ENCODE results near the gene ABHD14A. TPM values are rescaled to one million over a fixed set of nuclear protein-coding genes. Genes with fewer than 3 reads are reported as not detected.
A peak's percentile ranks its signal among the peaks of the same experiment; 100 is the strongest.

Gene ABHD14A
- total and polyA plus RNA-seq, 9 donors: 11.1 to 17.6 (median 13.9) TPM

DNA sequence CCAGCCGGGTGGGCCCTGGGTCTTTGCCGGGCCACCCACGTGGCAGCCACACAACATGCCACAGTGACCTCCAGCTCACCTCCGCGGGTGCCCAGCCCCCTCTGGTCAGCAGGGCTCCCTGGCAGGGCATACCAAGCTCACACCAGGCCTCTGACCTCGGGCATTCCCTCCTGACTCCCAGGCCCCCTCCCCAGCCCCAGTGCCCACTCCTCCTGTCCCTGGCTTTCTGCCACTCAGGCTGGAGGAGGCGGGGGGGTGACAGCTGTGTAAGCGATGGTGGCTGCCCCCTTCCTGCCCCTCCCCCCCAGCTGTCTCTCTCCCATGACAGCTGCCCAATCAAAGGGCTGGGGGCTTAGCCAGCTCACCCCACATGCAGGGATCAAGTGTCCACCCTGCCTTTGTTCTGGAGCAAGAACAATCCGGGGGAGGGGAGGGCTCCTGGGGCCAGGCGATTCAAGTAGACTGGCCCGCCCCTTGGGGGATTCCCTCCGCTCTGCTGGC is 10.9 kb upstream of the ABHD14A start:
- DNase-seq: peak; percentile 86
- WGBS (ENCODE audit: insufficient coverage): 43% methylated on average over 7 of the region's 12 CpGs
- peak overlapping the region; percentile 60 for H3K27ac ChIP-seq (ENCODE audit: low read length)

GRCh38 chr3:51964521-51964920 is 10.3 kb upstream of the ABHD14A start:
- Histone ChIP-seq H3K27me3 (ENCODE audit: control insufficient read depth, insufficient read depth, low read length) (no peaks in the 10 kb centered on the region), H3K4me3 (ENCODE audit: low read length) (no peak overlapping the region), H3K36me3 (ENCODE audit: control insufficient read depth, insufficient read depth, low read length) (peaks cover 20% of the 10 kb centered on the region), H3K4me1 (ENCODE audit: control insufficient read depth, insufficient read depth, low read length) (peaks cover 71% of the 10 kb centered on the region), H3K9me3 (replicated peaks; ENCODE audit: control insufficient read depth, low read depth, low read length) (no peaks in the 10 kb centered on the region), H3K27ac (ENCODE audit: low read length) (peak overlapping the region; percentile 60)
- DNase-seq: no peak
- WGBS (ENCODE audit: insufficient coverage): 80% methylated on average over 1 of the region's 4 CpGs

More for the DNA sequence above, 10.9 kb upstream of the ABHD14A start:
- Histone ChIP-seq H3K36me3 (ENCODE audit: control insufficient read depth, insufficient read depth, low read length) (peaks cover 25% of the 10 kb centered on the region), H3K4me3 (ENCODE audit: low read length) (no peak overlapping the region), H3K4me1 (ENCODE audit: control insufficient read depth, insufficient read depth, low read length) (peaks cover 68% of the 10 kb centered on the region), H3K27me3 (ENCODE audit: control insufficient read depth, insufficient read depth, low read length) (no peaks in the 10 kb centered on the region), H3K9me3 (replicated peaks; ENCODE audit: control insufficient read depth, low read depth, low read length) (no peaks in the 10 kb centered on the region)

DNA sequence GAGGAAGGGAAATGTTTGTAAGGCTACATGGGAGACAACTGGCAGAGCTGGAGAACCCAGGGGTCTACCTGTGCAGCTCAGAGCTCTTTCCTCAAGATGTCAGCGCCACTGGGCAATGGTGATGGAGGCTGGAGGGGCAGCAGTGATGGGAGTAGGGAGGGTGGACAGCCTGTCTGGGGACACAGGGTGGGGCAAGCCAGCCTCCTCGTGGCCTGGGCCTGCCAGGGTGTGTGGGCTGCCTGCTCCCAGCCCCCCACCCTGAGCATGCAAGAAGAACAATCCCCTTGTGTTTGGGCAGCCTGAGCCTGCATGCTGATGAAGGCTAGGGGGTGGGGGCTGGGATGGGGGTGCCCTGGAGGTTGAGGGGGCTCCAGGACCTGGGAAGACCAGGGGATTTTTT is 8.8 kb upstream of the ABHD14A start:
- peaks cover 75% of the 10 kb centered on the region for H3K4me1 ChIP-seq (ENCODE audit: control insufficient read depth, insufficient read depth, low read length)
- no peak overlapping the region for H3K27ac ChIP-seq (ENCODE audit: low read length)
- DNase-seq: no peak
- H3K4me3 ChIP-seq (ENCODE audit: low read length): peak overlapping the region; percentile 78
- no peaks in the 10 kb centered on the region for H3K9me3 ChIP-seq (replicated peaks; ENCODE audit: control insufficient read depth, low read depth, low read length)
- peaks cover 14% of the 10 kb centered on the region for H3K36me3 ChIP-seq (ENCODE audit: control insufficient read depth, insufficient read depth, low read length)
- WGBS (ENCODE audit: insufficient coverage): no CpG with 5 or more reads among the region's 2 CpGs
- no peaks in the 10 kb centered on the region for H3K27me3 ChIP-seq (ENCODE audit: control insufficient read depth, insufficient read depth, low read length)

DNA sequence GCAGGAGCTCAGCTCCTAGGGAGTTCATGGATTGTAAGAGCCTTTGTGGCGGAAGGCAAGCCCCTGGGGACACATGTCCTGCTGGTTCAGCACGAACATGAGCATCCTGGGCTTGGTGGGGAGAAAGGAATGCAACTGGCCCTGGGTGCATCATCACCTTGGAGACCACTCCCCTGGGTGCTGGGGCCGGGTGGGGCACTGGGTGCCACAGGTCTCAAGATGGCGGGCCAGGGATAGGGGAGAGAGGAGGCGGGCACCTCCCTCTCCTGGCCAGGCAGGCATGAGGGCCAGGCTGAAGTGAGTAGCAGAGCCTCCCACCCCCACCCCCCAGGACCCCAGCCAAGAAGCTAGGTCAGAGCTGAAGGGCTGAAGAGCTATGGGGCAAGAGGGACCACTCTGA is 8.4 kb upstream of the ABHD14A start:
- Histone ChIP-seq H3K27me3 (ENCODE audit: control insufficient read depth, insufficient read depth, low read length) (no peaks in the 10 kb centered on the region), H3K9me3 (replicated peaks; ENCODE audit: control insufficient read depth, low read depth, low read length) (no peaks in the 10 kb centered on the region), H3K36me3 (ENCODE audit: control insufficient read depth, insufficient read depth, low read length) (peaks cover 12% of the 10 kb centered on the region), H3K4me1 (ENCODE audit: control insufficient read depth, insufficient read depth, low read length) (peaks cover 74% of the 10 kb centered on the region), H3K4me3 (ENCODE audit: low read length) (peak overlapping the region; percentile 78), H3K27ac (ENCODE audit: low read length) (peak overlapping the region; percentile 82)
- 48% methylated on average over 2 of the region's 5 CpGs for WGBS (ENCODE audit: insufficient coverage)
- no peak for DNase-seq

DNA sequence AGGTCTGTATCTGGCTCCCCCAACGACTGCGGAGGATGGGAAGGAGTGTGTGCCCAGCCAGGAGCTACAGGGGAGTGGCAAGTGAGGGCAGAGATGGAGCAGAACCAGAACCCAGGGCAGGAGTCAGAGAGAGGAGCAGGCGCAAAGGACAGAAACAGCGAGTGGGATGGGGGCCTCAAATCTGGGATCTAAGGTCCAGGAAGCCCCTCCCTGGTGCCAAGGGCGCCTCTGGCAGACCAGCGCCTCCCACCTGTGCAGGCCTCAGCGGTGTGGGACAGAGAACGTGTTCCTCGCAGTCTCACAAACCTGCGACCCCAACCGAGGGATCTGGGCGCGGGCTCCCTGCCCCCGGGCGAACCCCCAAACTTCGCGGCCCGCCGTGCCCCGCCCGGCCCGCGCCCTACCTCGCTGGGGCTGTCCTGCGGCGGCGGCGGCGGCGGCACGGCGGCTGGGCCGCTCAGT is 7.9 kb upstream of the ABHD14A start:
- no peaks in the 10 kb centered on the region for H3K27me3 ChIP-seq (ENCODE audit: control insufficient read depth, insufficient read depth, low read length)
- peaks cover 69% of the 10 kb centered on the region for H3K4me1 ChIP-seq (ENCODE audit: control insufficient read depth, insufficient read depth, low read length)
- WGBS (ENCODE audit: insufficient coverage): under 1% methylated on average over 31 of the region's 33 CpGs
- H3K36me3 ChIP-seq (ENCODE audit: control insufficient read depth, insufficient read depth, low read length): peaks cover 13% of the 10 kb centered on the region
- H3K27ac ChIP-seq (ENCODE audit: low read length): peak overlapping the region; percentile 82
- H3K4me3 ChIP-seq (ENCODE audit: low read length): peak overlapping the region; percentile 78
- peak; percentile 45 for DNase-seq
- H3K9me3 ChIP-seq (replicated peaks; ENCODE audit: control insufficient read depth, low read depth, low read length): no peaks in the 10 kb centered on the region

GRCh38 chr3:51967384-51968169 is 7.3 kb upstream of the ABHD14A start, which contains the start of gene PCBP4:
Gene PCBP4, minus strand, starts transcription at chr3:51967454. Its CDS starts 6,214 bp downstream, at chr3:51961240.
- Histone ChIP-seq H3K4me1 (ENCODE audit: control insufficient read depth, insufficient read depth, low read length) (peaks cover 63% of the 10 kb centered on the region), H3K9me3 (replicated peaks; ENCODE audit: control insufficient read depth, low read depth, low read length) (no peaks in the 10 kb centered on the region), H3K4me3 (ENCODE audit: low read length) (peak within 1 kb of the TSS; percentile 78), H3K36me3 (ENCODE audit: control insufficient read depth, insufficient read depth, low read length) (peaks cover 13% of the 10 kb centered on the region), H3K27me3 (ENCODE audit: control insufficient read depth, insufficient read depth, low read length) (no peaks in the 10 kb centered on the region), H3K27ac (ENCODE audit: low read length) (peak within 1 kb of the TSS; percentile 85)
- under 1% methylated on average over 58 of the region's 90 CpGs for WGBS (ENCODE audit: insufficient coverage)
- peak; percentile 86 for DNase-seq

DNA sequence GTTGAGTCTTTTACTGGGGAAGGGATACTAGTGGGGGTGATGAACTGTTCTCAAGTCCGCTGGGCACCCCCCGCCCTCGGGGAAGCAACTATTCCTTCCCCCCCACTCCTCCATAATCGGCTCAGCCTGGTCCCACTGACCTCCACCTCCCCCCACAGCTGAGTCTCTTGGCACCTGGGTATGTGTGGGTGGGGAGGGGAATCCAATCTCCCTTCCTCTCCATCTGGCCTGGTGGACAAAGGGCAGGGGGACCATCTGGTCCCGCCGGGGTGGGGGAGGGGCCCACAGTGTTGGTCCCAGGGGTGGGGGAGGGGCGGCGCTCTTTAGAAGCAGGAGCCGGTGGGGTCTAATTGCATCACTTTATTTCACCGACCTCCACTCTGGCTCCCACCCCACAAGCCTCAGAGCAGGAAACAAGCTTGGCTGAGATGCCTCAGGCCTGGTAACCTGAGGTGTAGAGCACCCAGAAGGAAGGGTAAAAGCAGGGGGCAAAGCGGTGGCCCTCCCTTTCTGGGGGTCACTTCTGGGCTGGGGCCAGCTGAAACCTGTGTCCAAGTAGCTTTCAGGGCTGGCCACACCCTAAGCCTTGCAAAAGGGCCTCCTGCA is 6.6 kb upstream of the ABHD14A start:
- Histone ChIP-seq H3K27me3 (ENCODE audit: control insufficient read depth, insufficient read depth, low read length) (no peaks in the 10 kb centered on the region), H3K4me1 (ENCODE audit: control insufficient read depth, insufficient read depth, low read length) (peaks cover 57% of the 10 kb centered on the region), H3K36me3 (ENCODE audit: control insufficient read depth, insufficient read depth, low read length) (peaks cover 13% of the 10 kb centered on the region), H3K9me3 (replicated peaks; ENCODE audit: control insufficient read depth, low read depth, low read length) (no peaks in the 10 kb centered on the region), H3K27ac (ENCODE audit: low read length) (peak overlapping the region; percentile 85), H3K4me3 (ENCODE audit: low read length) (peak overlapping the region; percentile 57)
- 43% methylated on average over 1 of the region's 11 CpGs for WGBS (ENCODE audit: insufficient coverage)
- DNase-seq: peak; percentile 71

DNA sequence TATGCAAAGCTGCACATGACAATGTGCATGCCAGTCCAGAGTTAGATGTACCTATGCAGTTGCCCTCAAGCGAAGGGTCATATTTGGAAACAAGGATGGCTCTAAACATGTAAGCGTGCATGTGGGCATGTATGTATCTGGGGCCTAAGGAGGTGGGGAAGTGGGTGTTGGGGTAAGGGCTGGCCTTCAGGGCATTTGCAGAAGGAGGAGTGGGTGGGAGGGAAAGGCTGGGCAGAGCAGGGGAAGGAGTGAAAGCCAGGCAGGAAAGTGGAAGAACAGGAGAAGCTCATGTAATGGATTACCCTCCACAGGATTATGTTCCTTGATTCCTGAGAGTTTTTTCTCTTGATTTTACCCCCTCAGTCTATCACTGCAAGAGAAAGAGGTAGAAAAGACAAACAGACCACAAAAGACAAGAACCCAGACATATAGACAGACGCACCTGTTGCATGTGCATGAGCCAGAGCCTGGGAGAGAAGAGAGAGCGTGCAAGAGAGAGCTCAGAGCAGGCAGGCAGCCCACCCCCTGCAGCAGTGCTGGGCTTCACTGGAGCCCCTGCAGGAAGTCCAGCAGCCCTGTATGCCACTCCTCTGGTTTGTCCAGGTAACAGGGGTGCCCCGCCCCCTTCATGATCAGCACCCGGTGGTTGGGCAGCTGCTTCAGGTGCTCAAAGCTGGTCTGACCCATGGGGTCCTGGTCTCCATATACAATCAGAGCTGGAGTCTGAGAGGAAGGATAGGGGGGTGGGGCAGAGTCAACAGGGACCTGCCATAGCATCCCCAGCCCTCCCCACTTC is 5.8 kb upstream of the ABHD14A start:
- Histone ChIP-seq H3K4me1 (ENCODE audit: control insufficient read depth, insufficient read depth, low read length) (peaks cover 55% of the 10 kb centered on the region), H3K4me3 (ENCODE audit: low read length) (no peak overlapping the region)
- 87% methylated on average over 4 of the region's 6 CpGs for WGBS (ENCODE audit: insufficient coverage)

GRCh38 chr3:51969841-51970240 is 5.0 kb upstream of the ABHD14A start:
- Histone ChIP-seq H3K36me3 (ENCODE audit: control insufficient read depth, insufficient read depth, low read length) (peaks cover 13% of the 10 kb centered on the region), H3K4me1 (ENCODE audit: control insufficient read depth, insufficient read depth, low read length) (peaks cover 55% of the 10 kb centered on the region), H3K9me3 (replicated peaks; ENCODE audit: control insufficient read depth, low read depth, low read length) (no peaks in the 10 kb centered on the region), H3K27me3 (ENCODE audit: control insufficient read depth, insufficient read depth, low read length) (no peaks in the 10 kb centered on the region), H3K4me3 (ENCODE audit: low read length) (no peak overlapping the region), H3K27ac (ENCODE audit: low read length) (no peak overlapping the region)
- no peak for DNase-seq
- 75% methylated on average over 3 of the region's 4 CpGs for WGBS (ENCODE audit: insufficient coverage)

More for the DNA sequence above, 5.8 kb upstream of the ABHD14A start:
- DNase-seq: no peak
- Histone ChIP-seq H3K36me3 (ENCODE audit: control insufficient read depth, insufficient read depth, low read length) (peaks cover 13% of the 10 kb centered on the region), H3K27ac (ENCODE audit: low read length) (no peak overlapping the region), H3K9me3 (replicated peaks; ENCODE audit: control insufficient read depth, low read depth, low read length) (no peaks in the 10 kb centered on the region), H3K27me3 (ENCODE audit: control insufficient read depth, insufficient read depth, low read length) (no peaks in the 10 kb centered on the region)

All from muscle of leg (tissue), 11 donors.